HG03064 (cell line): ENCODE data around the gene F8.
"Not testable (repeated sequence)": the region's sequence is repeated elsewhere in the genome, so short reads cannot be mapped to it uniquely, and the experiment has no call there.

Experiments
- ATAC-seq: cut with Tn5 transposase; IDR thresholded peaks from one replicate; pipeline ENCODE4 v1.9.1; 2021; ENCODE audit warnings: low read depth; ENCODE audit not compliant: unreplicated experiment

F8 gene

GRCh38 chrX:155035688-155036087 is 13.2 kb upstream of the F8 start:
- ATAC-seq: no peak

DNA sequence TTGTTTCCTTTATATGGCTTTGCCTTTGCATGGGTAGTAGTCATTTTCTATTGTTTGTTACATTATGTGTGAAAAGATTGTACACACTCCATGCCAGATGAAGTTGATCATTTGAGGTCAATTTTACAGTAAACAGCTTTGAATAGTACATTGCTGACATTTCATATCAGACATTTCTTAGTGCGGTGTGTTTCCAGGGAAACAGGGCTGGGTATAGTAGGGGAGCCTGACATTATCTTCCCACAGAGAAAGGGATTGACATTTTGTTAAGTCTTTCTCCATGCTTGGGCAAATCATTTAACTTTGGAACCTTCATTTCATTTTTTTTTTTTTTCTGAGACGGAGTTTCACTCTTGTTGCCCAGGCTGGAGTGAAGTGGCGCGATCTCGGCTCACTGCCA is 9.1 kb upstream of the F8 start:
- no peak for ATAC-seq

DNA sequence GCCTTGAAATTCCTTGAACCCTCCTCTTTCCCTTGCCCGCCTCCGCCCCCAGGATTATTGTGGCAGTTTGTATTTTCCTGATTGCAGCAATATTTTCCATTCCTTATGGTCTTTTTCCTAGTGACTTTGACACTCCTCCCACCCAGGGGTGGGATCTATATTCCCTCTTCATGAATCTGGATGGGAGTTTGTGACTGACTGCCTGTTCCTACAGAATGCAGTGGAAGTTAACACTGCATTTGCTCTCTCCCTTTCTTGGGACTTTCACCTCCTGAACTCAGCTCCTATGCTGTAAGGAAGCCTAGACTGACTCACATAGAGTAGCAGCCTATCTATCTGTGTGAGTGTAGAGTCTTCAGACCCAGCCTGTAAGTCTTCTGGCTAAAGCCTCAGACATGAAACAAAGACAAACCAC is 6.4 kb upstream of the F8 start:
- no peak for ATAC-seq

GRCh38 chrX:155028129-155028528 is 5.6 kb upstream of the F8 start:
- ATAC-seq: no peak

DNA sequence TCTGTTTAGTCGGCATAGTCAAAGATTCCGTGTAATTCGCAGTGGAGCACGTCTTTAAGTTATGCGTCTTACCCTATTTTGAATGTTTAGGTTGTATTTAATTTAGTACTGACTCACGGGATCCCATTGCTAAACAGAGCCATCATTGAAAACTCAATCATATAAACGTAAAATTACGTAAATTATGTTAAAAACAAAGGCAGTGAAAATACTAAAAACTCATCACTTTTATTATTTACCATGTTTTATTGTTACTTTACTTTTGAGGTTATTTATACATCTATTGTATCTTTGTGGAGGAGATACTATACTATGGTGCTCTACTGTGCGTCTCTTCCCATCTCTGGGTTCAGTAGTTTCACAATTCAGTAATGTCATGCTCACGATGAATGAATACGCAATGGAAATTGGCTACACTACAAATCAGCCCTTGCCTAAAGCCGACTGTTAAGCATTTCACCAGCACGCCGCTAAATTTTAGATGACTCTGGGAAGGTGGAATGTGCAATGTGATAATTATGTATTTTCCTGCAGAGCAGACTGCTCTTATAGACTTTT is 5.1 kb upstream of the F8 start:
- no peak for ATAC-seq

- ATAC-seq: peak; percentile 87
Observed at GRCh38 chrX:155026727-155027508, 4.4 kb upstream of the F8 start, which contains the start of gene FUNDC2. FUNDC2 (plus strand) TSS chrX:155026844; CDS start chrX:155026939, 95 bp downstream.

DNA sequence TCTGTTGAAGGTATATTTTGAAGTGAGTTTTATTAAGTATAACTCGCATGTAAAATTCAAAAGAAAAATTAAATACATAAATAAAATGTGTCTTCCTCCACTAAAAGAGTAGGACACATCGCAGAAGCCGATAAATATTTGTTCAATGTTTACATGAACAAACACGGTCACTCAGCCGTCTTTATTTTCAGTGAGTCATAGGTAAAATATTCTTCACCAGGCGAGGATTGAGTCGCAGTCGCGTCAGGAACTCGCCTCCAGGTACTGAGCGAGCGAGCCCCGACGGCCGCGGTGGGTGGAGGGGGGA is 3.9 kb upstream of the F8 start:
- ATAC-seq: no peak

- no peak for ATAC-seq
Observed at GRCh38 chrX:155023907-155024833, 1.6 kb upstream of the F8 start.

GRCh38 chrX:155020591-155020990 is 1.9 kb downstream of the F8 start:
- no peak for ATAC-seq

- no peak for ATAC-seq
Observed at GRCh38 chrX:155009994-155010472, 12.5 kb downstream of the F8 start.

DNA sequence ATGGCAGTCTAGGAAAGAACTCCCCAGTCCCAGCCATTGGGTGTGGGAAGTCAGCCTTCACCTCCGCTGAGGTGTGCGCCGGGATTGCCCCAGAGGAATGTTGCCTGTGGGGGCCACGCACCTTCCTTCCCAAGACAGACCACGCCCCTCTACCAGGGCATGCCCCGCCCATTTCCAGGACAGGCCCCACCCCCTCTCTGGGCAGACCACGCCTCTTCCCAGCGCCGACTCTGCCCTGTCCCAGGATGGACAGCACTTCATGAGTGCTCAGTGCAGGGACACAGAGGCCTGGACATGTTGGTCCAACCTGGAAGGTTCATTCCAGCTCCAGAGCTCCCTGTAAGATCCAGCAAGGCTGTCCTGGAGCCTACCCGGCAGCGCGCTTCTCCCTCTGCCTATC is 13.9 kb downstream of the F8 start:
- ATAC-seq: not testable (repeated sequence)

DNA sequence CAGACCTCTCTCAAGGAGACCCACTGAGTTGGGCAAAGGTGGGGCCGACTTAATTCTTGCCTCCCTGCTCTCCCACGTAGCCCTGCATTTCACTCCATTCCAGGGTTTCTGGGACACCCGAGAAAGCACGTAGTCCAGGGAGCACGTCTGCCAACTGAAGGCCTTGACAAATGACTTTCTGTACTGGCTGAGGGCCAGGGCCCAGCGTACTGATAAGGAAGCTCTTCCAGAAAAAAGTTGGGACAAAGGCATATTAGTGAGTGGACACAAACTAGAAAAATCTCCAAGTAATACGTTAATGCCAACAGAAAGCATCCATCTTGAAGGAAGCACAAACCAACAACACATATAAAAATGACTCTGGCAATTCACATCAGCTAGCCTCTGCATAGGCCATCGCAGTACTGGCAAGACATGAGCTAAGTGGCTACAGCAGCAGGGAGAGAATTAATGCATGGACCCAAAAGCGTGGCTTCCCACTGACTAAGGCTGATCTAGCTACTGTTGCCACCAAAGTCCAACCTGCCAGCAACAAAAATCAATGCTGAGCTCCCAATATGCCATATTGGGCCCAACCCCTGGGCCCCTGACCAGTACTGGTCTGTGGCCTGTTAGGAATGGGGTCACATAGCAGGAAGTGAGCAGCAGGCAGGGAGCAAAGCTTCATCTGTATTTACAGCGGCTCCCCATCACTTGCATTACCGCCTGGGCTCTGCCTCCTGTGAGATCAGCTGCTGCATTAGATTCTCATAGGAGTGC is 15.4 kb downstream of the F8 start:
- ATAC-seq: not testable (repeated sequence)

GRCh38 chrX:155006379-155006778 is 16.1 kb downstream of the F8 start:
- not testable (repeated sequence) for ATAC-seq

DNA sequence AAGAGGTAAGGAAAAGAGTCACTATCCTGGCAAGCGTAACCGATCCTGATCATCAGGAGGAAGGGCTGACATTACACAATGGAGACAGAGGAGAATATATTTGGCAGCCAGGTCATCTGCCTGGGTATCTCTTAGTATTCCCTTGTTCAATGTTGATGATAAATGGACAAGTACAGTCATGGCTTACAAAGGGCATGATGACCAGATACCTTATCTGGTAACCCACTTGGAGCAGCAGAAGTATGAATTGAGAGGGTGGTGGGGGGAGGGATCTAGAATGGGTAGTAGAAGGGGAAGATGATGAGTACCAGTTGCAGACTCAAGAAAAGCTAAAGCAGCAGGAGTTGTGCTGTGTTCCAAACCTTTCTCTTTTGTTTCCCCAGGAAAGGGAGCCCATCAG is 17.3 kb downstream of the F8 start:
- no peak for ATAC-seq

DNA sequence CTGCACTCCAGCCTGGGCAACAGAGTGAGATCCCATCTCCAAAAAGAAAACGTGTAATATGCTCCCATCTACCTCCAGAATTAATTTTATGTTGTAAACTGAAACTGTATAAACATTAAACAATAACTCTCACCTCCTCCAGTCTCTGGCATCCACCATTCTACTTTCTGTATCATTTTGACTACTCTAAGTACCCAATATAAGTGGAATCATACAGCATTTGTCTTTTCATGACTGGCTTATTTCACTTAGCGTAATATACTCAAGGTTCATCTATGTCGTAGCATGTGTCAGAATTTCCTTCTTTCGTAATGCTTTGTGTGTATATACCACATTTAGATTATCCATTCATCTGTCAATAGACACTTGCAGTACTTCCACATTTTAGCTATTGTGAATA is 20.6 kb downstream of the F8 start:
- ATAC-seq: no peak

DNA sequence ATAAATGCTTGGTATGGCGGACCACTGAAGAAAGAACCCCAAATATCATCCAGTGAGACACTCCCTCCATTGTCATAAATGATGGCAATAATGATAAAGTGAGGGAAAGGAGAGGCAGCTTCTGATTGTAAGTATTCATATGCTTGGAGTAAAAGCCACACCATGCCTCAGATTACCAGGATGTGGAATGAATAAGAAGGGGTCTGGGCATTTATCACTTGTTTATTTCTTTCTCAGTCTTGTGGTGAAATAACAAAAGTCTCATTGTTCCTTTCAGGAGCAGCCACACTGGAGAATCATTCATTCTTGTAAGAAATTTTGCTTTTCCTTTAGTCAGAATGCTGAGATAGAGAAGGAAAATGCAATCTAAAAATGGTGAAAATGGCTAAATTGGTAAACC is 21.7 kb downstream of the F8 start:
- ATAC-seq: no peak

DNA sequence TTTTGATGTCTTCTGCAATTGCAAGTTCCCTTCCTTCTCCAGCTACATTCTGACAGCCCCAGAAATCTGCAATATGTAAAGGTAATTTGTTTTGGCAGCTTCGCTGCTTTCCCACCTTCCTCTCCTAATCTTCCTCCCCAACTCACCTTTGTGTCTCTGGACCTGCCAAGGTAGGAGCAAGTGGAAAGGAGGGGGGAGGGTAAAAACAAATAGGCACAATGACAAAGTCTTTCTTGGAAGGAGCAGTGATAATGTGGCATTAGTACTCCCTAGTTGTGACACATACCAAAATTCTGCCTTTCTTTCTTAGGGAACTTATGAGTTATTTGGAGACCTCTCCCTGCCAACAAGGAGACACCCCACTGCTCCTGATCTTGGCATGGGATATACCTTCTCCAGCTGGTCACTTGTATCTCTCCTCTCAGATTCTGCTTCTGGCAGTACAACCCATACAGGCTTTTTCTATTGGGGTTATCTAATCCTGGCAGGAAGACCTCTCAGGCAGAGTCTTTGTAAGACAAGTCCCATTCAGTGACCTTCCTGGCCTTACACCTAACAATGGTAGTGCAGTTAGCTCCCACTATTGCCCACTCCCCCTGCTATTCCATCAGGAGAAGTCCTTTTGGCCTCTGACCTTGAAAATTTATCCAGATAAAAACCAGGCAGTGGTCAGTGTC is 24.2 kb downstream of the F8 start:
- ATAC-seq: no peak

DNA sequence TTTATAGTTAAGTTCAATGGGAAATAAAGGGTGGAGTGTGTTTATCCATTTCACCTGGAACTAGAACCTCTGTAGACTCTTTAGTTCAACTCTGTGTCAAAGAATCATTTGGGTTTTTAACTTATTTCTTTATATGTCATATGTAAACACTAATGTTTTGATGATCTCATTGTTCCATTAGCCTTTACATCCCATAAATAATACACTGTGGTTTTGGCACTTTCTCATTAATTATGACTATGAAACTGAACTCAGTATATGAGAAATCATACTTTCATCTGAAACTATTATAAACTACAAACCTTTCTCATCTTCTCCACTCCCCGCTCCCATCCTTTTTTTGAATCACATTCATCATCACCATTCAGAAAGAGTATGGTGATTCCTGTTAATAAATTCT is 31.0 kb downstream of the F8 start:
- no peak for ATAC-seq

GRCh38 chrX:154991039-154991438 is 31.5 kb downstream of the F8 start:
- ATAC-seq: no peak

- no peak for ATAC-seq
Observed at GRCh38 chrX:154990496-154990895, 32.0 kb downstream of the F8 start.
